Measurements from ENCODE around the gene ARID5B.

ARID5B gene

GRCh38 chr10:61933859-61934555 is 32.5 kb downstream of the ARID5B start:
- DNase-seq (ENCODE audit: low read depth in 1 of 2, low spot score in 1 of 2) = no peak

GRCh38 chr10:61935077-61935476 is 33.6 kb downstream of the ARID5B start:
- no peak for DNase-seq (ENCODE audit: low read depth in 1 of 2, low spot score in 1 of 2)

- no peak for DNase-seq (ENCODE audit: low read depth in 1 of 2, low spot score in 1 of 2)
Measured at GRCh38 chr10:61936770-61937169, 35.3 kb downstream of the ARID5B start.

GRCh38 chr10:61937631-61938351 is 36.3 kb downstream of the ARID5B start:
- DNase-seq (ENCODE audit: low read depth in 1 of 2, low spot score in 1 of 2) = no peak

- DNase-seq (ENCODE audit: low read depth in 1 of 2, low spot score in 1 of 2) = no peak
Measured at GRCh38 chr10:61939902-61940301, 38.4 kb downstream of the ARID5B start.

- DNase-seq (ENCODE audit: low read depth in 1 of 2, low spot score in 1 of 2) = no peak
Measured at GRCh38 chr10:61941202-61941681, 39.7 kb downstream of the ARID5B start.

GRCh38 chr10:61942604-61943461 is 41.3 kb downstream of the ARID5B start:
- DNase-seq (ENCODE audit: low read depth in 1 of 2, low spot score in 1 of 2) = no peak

GRCh38 chr10:61943674-61944378 is 42.3 kb downstream of the ARID5B start:
- DNase-seq (ENCODE audit: low read depth in 1 of 2, low spot score in 1 of 2) = no peak

- no peak for DNase-seq (ENCODE audit: low read depth in 1 of 2, low spot score in 1 of 2)
Measured at GRCh38 chr10:61944410-61945147, 43.1 kb downstream of the ARID5B start.

GRCh38 chr10:61949687-61950086 is 48.2 kb downstream of the ARID5B start:
- DNase-seq (ENCODE audit: low read depth in 1 of 2, low spot score in 1 of 2) = no peak

- DNase-seq (ENCODE audit: low read depth in 1 of 2, low spot score in 1 of 2) = no peak
Measured at GRCh38 chr10:61950449-61951143, 49.1 kb downstream of the ARID5B start.

GRCh38 chr10:61951144-61951483 is 49.6 kb downstream of the ARID5B start:
- no peak for DNase-seq (ENCODE audit: low read depth in 1 of 2, low spot score in 1 of 2)

- DNase-seq (ENCODE audit: low read depth in 1 of 2, low spot score in 1 of 2) = no peak
Measured at GRCh38 chr10:61952028-61952674, 50.7 kb downstream of the ARID5B start.

- no peak for DNase-seq (ENCODE audit: low read depth in 1 of 2, low spot score in 1 of 2)
Measured at GRCh38 chr10:61953183-61953582, 51.7 kb downstream of the ARID5B start.

- DNase-seq (ENCODE audit: low read depth in 1 of 2, low spot score in 1 of 2) = no peak
Measured at GRCh38 chr10:61957806-61958205, 56.3 kb downstream of the ARID5B start.

- DNase-seq (ENCODE audit: low read depth in 1 of 2, low spot score in 1 of 2) = no peak
Measured at GRCh38 chr10:61958311-61958710, 56.8 kb downstream of the ARID5B start.

- DNase-seq (ENCODE audit: low read depth in 1 of 2, low spot score in 1 of 2) = no peak
Measured at GRCh38 chr10:61958805-61959204, 57.3 kb downstream of the ARID5B start.

- DNase-seq (ENCODE audit: low read depth in 1 of 2, low spot score in 1 of 2) = no peak
Measured at GRCh38 chr10:61959814-61960213, 58.3 kb downstream of the ARID5B start.

GRCh38 chr10:61960396-61961120 is 59.1 kb downstream of the ARID5B start:
- no peak for DNase-seq (ENCODE audit: low read depth in 1 of 2, low spot score in 1 of 2)

Data from stimulated activated CD4-positive, alpha-beta T cell treated with anti-CD3 and anti-CD28 coated beads, Interleukin-15, amount 100 ng/mL, for 1 hour (primary cell).